H7 (cell line): ENCODE data around the gene PBX4. TPM values are rescaled to one million over a fixed set of nuclear protein-coding genes. Genes with fewer than 3 reads are reported as not detected.
A peak's percentile ranks its signal among the peaks of the same experiment; 100 is the strongest.

ENCODE experiments used
- DNase-seq: peaks from one replicate; pipeline ENCODE4 v3.0.0; 2012
- H3K27me3 ChIP-seq: 2 replicates; pipeline ENCODE4 v1.6.0; 2011; ENCODE audit warnings: mild to moderate bottlenecking, low read length; ENCODE audit not compliant: control insufficient read depth, insufficient read depth
- H3K36me3 ChIP-seq: replicated peaks from 2 replicates; pipeline ENCODE4 v1.5.1; 2011; ENCODE audit warnings: low read length; ENCODE audit not compliant: control insufficient read depth, insufficient read depth
- H3K4me3 ChIP-seq: 2 replicates; pipeline ENCODE4 v1.5.1; 2011; ENCODE audit warnings: low read depth, mild to moderate bottlenecking, control low read depth, low read length, moderate library complexity; ENCODE audit not compliant: insufficient read depth
- total RNA-seq: library from RNA; depleted of rRNA; stranded (reverse); fragments of >200 nt; shearing (Covaris generic); gene quantifications from 2 replicates; pipeline ENCODE4 v1.2.3, GENCODE V29; 2014

The PBX4 gene
- total RNA-seq, 1 experiment from 2014 or later, result 0.94 TPM

DNA sequence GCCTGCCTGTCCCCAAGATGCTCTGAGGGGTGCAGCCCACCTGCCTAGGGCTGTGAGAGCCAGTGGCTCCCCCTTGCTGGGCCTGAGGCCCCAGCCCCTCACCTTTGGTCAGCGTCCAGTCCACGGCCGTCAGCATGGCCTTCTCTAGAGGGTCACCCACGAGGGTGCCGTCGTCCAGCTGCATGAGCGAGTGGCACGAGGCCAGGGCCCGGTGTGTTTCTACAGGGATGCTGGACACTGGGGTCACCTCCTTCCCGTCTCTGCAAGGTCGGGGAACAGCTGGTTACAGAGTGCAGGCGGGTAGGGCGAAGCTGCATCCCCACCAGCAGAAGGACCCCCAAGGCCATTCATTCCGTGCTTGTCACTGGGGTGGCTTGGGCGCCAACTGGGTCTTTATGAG is 36.0 kb upstream of the PBX4 start:
- Histone ChIP-seq H3K27me3 (no peaks in the 10 kb centered on the region), H3K4me3 (no peak overlapping the region), H3K36me3 (peaks cover 74% of the 10 kb centered on the region)
- DNase-seq, result no peak

DNA sequence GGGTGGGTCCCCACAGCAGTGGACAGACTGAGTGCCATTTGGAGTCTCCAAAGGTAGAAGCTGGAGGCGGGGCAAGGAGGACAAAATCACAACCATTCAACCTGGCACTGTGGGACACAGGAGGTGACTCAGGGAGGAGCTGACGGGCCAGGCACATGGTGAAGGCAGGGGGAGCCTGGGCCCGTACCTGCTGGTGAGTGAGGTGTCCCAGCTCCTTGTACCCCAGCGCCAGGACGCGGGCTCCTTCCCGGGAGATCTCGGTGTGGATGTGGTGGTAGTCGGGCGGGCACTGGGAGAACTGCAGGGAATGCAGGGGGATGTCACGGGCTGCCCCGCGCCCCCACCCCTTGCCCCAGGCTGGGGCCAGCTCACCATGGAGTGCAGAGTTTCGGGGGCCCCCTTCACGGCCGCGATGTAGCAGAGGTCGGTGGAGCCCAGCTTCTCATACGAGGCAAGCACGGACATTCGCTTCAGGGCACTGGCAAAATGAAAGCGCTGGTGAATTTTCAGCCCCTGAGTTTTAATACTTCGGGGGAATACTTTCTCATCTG is 35.2 kb upstream of the PBX4 start:
- Histone ChIP-seq H3K4me3 (no peak overlapping the region), H3K27me3 (no peaks in the 10 kb centered on the region), H3K36me3 (peaks cover 74% of the 10 kb centered on the region)
- peak; percentile 63 for DNase-seq

DNA sequence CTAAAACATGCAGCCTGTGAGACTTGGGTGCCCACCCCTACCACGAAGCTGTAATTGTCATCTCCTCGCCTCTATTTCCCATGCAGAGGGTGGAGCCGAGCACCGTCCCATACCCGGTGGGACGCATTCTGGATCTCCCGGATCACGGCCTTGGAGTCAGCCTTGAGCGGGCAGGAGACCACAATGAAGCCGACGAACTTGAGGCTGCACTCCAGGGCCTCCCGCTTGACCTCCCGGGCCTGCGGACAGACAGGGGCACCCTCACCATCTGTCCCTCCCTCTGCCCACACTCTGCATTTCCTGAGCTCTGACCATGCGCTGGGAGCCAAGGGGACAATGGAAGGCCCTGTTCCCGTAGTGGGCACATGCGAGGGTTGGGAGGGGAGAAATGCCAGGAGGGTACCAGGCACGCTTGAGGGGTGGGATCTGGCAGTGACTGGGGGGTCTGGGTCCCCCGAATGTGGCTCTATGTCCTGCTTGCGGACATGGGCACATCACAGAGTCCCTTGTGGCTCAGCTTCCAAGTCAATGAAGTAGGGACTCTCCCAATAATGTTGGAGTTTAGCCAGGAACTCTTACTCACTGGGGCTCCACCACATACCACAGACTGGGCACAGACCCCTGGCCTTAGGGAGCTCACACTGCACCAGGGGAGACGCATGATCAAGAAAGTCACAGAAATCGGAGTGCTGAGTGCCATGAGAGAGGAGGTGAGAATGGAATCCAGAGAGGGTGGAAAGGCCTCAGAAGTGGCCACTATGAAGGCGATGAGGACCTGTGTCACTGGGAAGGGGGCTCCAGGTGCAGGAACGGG is 34.2 kb upstream of the PBX4 start:
- peaks cover 68% of the 10 kb centered on the region for H3K36me3 ChIP-seq
- DNase-seq, result peak; percentile 48

DNA sequence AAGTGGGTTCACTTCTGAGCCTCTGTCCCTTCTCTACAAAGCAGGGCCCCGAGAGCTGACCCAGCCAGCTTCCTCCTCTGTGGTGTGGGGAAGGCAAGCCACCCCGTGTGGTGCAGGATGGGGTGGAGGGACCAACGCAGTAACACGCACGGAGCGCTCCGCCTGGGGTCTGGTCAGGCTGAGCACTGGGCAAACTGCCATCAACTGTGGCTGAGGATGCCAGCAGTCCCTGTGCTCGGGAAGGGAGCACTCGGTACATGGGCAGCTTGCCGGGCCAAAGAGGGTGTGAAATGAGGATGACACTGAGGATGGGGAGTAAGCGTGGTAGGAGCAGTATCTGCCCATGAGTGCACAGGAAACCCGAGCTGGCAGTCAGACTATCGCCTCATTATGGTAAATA is 32.6 kb upstream of the PBX4 start:
- Histone ChIP-seq H3K36me3 (peaks cover 64% of the 10 kb centered on the region), H3K27me3 (no peaks in the 10 kb centered on the region)
- DNase-seq, result peak; percentile 38

More for the DNA sequence above, 34.2 kb upstream of the PBX4 start:
- H3K4me3 ChIP-seq, result no peak overlapping the region
- no peaks in the 10 kb centered on the region for H3K27me3 ChIP-seq

DNA sequence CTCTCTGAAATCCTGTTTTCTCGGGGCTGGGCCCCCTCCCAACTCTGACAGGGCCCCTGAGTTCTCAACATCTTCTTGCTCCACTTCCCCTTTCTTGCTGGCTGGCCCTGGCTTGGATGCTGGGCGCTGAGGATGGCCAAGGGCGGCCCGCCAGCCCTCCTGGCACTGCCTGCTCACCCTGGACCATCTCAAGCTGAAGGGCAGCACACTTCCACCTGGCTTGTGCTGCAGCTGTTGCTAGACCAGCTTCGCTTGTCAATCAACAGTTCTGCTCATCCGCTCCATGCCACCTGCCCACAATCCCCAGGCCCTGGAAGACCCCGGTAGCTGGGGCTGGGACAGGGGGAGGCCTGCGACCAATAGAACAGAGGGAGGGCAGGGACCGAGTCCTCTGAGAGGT is 31.8 kb upstream of the PBX4 start:
- peak; percentile 37 for DNase-seq
- no peak overlapping the region for H3K4me3 ChIP-seq
- H3K27me3 ChIP-seq, result no peaks in the 10 kb centered on the region
- peaks cover 66% of the 10 kb centered on the region for H3K36me3 ChIP-seq

More for the DNA sequence above, 32.6 kb upstream of the PBX4 start:
- H3K4me3 ChIP-seq, result no peak overlapping the region

DNA sequence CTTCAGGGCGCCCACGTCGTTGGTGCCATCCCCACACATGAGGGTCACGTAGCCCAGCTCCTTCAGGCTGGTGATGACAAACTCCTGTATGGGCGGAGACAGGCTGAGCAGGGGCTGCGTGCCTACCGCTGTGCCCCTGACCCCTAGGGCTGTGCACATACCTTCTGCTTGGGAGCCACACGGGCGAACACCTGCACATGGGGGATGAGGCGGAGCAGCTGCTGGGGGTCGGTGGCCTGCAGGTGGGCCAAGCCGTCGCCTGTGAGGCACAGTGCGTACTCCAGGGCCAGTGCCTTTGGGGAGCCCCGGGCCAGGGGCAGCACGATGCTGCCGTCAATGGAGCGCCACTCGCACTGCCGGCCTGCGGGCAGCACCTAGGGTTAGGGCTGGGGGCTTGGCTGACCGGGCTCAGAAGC is 31.1 kb upstream of the PBX4 start:
- peak; percentile 41 for DNase-seq
- Histone ChIP-seq H3K4me3 (no peak overlapping the region), H3K27me3 (no peaks in the 10 kb centered on the region), H3K36me3 (peaks cover 62% of the 10 kb centered on the region)

DNA sequence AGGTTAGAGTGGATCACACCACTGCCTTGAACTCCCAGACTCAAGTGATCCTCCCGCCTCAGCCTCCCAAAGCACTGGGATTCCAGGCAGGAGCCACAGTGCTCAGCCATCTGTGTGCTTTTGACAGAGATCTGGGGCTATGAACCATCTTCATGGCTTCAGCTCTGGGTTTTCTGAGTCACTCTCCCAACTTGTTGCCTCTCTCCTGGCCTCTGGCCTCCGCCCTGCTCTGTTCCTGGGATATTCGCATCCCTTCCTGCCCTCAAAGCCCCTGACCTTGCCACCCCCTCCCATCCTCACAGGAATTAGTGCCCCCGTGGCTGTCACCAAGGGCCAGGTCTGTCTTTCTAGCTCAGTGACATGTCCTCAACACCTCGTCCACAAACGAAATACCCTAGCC is 30.7 kb upstream of the PBX4 start:
- Histone ChIP-seq H3K27me3 (no peaks in the 10 kb centered on the region), H3K36me3 (peaks cover 59% of the 10 kb centered on the region), H3K4me3 (no peak overlapping the region)
- DNase-seq, result no peak

DNA sequence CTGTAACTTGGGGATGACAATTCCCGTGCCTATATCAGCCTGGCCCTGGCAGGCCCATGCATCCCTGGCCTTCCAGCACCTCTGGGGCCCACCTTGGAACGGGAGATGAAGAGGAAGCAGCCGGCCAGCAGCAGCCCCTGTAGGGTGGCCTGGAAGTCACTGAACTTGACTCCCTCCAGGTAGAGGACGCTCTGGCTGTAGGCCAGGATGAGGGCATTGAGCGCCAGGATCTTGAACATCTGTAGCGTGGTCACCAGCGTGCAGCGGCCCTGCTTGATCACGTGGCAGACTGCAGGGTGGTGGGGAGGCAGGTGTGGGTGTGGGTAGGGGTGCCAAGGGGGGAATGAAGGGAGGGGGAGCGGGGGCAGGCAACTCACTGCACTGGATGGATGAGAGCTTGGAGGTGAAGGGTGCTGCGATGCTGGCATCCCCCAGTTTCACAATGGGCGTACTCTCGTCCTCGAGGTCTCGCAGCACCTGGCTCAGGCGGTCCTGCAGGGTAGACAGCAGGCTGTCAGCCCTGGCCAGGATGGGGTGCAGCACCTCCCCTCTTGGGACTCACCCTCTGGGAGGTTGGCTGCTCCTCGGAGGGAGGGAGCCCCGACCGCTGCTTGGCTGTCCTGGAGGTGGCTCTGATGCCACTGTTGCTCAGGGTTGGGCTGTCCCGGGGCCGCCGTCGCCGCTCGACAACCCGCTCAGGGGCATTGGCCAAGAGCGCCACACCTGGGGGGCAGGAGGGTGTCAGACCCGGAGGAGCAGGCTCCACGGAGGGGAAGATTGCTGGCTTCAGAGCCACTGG is 28.7 kb upstream of the PBX4 start:
- no peak for DNase-seq
- Histone ChIP-seq H3K36me3 (peaks cover 48% of the 10 kb centered on the region), H3K4me3 (no peak overlapping the region), H3K27me3 (no peaks in the 10 kb centered on the region)

DNA sequence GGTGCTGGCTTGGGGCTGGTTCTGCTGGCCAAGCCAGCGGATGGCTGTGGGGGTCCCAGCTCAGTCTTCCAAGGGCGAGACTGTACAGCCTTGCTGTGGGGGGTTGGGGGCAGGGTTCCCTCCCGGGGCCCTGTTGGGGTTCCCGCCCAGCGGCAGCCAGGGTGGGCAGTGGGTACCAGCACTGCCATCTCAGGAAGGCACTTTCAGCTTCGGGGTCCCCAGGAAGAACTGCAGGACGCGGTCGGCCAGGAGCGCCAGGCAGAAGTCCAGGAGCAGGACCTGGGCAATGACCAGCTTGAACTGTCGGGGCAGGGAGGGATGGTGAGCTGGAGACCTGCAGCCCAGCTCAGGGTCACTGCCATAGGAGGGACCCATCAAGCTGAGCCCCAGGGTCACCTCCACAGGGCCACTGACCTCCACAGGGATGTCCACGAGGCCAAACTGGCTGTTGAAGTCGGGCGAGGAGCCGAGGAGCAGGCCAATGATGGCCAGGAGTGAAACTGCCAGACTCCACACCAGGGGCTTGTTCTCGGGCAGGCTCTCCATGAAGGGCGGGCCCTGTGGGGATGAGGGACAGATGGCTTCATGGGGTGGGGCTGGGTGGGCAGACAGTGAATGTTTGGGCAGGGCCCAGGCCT is 26.9 kb upstream of the PBX4 start:
- no peak for DNase-seq
- H3K27me3 ChIP-seq, result no peaks in the 10 kb centered on the region
- no peak overlapping the region for H3K4me3 ChIP-seq
- peaks cover 33% of the 10 kb centered on the region for H3K36me3 ChIP-seq

DNA sequence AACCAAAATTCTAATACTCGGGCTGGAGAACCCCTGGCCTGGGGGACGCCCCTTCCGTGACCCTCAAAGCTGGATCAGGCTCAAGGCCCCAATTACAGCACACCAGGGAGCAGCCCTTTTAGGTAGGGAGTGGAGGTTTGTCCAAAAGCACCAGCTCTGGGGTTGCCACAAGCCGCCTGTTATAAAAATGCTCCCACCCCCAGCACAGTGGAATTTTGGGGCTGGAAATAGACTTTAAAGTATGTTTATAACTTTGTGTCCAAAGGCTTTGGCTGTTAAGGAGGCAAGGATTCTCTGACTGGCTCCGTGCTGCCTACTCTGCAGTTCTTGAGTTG is 25.5 kb upstream of the PBX4 start:
- Histone ChIP-seq H3K4me3 (no peak overlapping the region), H3K27me3 (no peaks in the 10 kb centered on the region), H3K36me3 (peaks cover 25% of the 10 kb centered on the region)
- no peak for DNase-seq

DNA sequence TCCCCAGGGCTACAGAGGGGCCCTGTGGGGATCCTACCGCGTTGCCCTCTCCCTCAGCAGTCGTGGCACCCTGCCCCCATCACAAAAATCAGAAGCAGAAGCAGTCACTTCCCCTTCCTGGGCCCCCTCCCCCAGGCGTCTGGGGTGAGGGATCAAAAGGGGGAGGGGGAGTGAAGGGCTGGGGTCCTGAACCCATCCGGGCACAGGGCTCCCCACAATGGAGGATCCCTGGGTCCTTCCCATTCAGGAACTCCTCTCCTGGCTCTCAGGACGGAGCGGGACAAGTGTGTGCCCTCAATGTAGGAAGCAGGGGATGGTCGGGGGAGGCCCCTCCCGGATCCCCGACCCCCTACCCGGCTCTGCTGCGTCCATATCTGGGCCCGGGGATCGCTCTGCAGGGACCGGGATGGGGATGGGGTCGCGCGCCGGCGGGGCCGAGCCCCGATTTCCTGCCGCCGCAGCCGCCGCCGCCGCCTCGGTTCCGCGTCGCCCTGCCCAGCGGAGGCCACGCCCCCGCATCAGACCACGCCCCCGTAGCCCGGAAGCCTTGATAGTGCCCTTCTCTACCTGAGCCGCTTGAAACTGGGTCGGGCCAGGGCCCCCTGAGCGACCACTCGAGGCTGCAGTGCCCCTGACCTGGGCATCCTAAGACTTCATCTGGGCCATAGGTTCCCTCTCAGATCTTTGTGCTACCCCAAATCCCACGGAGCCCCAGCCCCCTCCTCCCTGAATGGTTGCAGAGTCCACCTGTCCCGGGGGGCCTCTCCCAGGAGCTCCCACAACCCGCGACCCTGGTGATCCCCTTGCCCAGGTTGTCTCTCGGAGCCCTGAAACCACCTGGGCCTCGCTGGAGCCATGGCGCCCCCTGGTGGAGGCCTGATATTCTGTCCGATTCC is 24.9 kb upstream of the PBX4 start, which contains the start of gene GMIP:
GMIP (minus strand) TSS at position 500 of the 896 bp plus-strand sequence; CDS start at position 372, 128 bp downstream.
- Histone ChIP-seq H3K36me3 (peaks cover 25% of the 10 kb centered on the region), H3K27me3 (no peaks in the 10 kb centered on the region), H3K4me3 (peak within 1 kb of the TSS; percentile 77)
- peak; percentile 99 for DNase-seq

DNA sequence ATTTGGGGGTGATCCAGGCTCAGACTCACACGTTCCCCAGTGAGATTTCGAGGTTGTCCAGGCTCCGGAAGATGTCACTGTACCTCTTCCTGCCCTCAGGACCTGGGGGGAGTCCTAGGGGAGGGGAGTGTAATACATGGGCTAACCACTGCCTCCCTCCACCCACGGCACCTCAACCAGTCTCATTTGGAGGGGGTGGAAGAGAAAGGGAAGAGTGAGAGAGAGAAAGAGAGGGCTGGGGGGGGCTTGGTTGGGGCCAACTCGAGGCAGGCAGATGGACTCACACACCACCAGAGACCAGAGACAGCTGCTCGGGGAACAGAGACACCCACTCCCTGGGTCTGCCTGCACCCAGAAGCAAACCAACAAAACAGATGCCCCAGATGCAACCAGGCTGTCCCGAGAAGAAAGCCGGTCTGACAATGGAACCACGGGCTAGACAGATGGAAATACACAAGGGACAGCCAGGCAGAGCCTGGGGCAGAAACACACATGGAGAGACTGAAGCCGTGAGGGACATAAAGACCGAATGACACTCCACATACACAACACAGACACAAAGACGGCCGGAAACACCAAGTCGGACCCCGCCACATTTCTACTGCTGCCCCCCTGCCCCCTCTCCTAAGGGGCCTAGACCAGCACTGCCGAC is 24.1 kb upstream of the PBX4 start:
- Histone ChIP-seq H3K36me3 (peaks cover 22% of the 10 kb centered on the region), H3K27me3 (no peaks in the 10 kb centered on the region), H3K4me3 (peak overlapping the region; percentile 77)
- DNase-seq, result no peak

DNA sequence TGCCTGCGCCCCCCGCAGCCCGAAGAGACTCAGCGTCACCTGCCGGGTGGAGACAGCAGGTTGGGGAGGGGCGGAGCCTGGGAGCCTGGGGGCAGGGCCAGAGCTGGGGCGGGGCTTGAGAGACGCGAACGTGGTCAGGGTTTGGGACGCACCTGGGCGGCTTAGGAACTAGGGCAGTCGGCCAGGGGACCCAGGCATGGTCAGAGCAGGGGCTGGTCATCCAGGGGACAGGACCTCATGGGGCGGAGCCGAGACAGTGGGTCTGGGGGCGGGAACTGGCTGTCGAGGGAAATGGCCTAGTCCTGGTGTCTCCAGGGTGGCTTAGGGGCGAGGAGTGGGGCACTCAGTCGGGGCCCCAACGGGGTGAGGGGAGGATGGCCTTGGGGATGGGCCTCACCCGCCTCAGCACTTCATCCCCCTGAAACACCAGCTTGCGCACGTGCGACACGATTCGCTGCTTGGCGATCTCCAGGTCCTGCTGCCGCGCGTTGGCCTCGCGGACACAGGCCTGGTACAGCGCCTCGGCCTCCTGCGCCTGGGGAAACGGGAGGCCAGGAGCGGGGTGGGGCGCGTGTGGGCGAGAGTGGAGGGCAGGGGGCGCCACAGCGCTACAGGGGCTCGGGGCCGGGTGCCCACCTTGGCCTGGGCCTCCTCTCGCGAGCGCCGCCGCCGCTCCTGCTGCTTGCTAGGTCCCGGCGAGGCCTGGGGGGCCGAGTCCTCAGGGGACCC is 19.2 kb upstream of the PBX4 start:
- no peak overlapping the region for H3K4me3 ChIP-seq
- no peaks in the 10 kb centered on the region for H3K27me3 ChIP-seq
- H3K36me3 ChIP-seq, result peaks cover 10% of the 10 kb centered on the region
- DNase-seq, result peak; percentile 99
